Measurements from ENCODE around the gene IL4.

IL4 gene

GRCh38 chr5:132674671-132675506, 1.1 kb downstream of the IL4 start:
- Histone ChIP-seq H3K4me3 (ENCODE audit: low read depth, low read length) (no peak overlapping the region), H3K27ac (no peak overlapping the region), H3K9me3 (ENCODE audit: severe bottlenecking) (no peaks in the 10 kb centered on the region), H3K36me3 (no peaks in the 10 kb centered on the region), H3K27me3 (ENCODE audit: insufficient read depth, low read depth, severe bottlenecking) (no peaks in the 10 kb centered on the region)
- no peak for TF ChIP-seq CTCF (IDR thresholded peaks at IDR 0.05; ENCODE audit: low read depth, low read length)
- DNase-seq = no peak

DNA sequence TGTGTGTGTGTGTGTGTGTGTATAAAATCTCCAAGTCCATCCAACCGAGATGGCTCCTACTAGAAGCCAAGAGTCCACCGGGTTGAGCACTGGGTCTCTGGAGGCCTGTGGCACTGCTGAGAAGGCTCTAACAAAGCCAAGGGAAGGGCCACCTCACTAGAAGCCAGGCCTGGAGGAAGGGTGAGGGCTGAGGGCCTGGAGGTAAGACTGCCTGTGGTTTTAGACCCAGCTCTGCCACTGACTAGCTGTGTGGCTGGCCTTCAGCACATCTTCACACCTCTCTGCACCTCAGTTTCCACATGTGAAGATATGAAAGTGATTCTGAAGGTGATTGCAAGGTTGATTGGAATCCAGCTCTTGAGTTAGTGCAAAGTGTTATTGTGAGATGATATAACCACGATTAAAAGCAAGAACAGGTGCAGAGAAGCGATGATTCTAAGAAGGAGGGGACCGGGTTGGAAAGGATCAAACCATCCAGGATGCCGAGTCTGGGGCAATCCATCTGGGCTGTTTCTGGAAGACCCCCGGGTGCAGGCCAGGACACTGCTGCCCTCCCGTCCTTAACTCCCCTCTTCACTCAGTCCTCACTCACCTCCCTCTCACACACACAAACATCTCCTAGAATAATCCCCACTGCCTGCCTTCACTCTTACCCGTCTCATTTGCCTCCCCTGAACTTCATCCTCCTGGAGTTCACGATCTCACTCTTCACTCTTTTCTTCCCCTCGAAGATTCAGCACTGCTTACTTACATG, 2.3 kb downstream of the IL4 start:
- no peak for DNase-seq
- H3K27ac ChIP-seq = no peak overlapping the region
- TF ChIP-seq CTCF (IDR thresholded peaks at IDR 0.05; ENCODE audit: low read depth, low read length) = no peak

GRCh38 chr5:132677191-132677590, 3.4 kb downstream of the IL4 start:
- peak; percentile 55 for DNase-seq
- Histone ChIP-seq H3K36me3 (no peaks in the 10 kb centered on the region), H3K4me3 (ENCODE audit: low read depth, low read length) (no peak overlapping the region), H3K27ac (no peak overlapping the region), H3K27me3 (ENCODE audit: insufficient read depth, low read depth, severe bottlenecking) (no peaks in the 10 kb centered on the region), H3K9me3 (ENCODE audit: severe bottlenecking) (no peaks in the 10 kb centered on the region)
- TF ChIP-seq CTCF (IDR thresholded peaks at IDR 0.05; ENCODE audit: low read depth, low read length) = peak; percentile 45; the same call in 1 of the 2 replicates

More for the DNA sequence above, 2.3 kb downstream of the IL4 start:
- Histone ChIP-seq H3K9me3 (ENCODE audit: severe bottlenecking) (no peaks in the 10 kb centered on the region), H3K36me3 (no peaks in the 10 kb centered on the region), H3K4me3 (ENCODE audit: low read depth, low read length) (no peak overlapping the region), H3K27me3 (ENCODE audit: insufficient read depth, low read depth, severe bottlenecking) (no peaks in the 10 kb centered on the region)

DNA sequence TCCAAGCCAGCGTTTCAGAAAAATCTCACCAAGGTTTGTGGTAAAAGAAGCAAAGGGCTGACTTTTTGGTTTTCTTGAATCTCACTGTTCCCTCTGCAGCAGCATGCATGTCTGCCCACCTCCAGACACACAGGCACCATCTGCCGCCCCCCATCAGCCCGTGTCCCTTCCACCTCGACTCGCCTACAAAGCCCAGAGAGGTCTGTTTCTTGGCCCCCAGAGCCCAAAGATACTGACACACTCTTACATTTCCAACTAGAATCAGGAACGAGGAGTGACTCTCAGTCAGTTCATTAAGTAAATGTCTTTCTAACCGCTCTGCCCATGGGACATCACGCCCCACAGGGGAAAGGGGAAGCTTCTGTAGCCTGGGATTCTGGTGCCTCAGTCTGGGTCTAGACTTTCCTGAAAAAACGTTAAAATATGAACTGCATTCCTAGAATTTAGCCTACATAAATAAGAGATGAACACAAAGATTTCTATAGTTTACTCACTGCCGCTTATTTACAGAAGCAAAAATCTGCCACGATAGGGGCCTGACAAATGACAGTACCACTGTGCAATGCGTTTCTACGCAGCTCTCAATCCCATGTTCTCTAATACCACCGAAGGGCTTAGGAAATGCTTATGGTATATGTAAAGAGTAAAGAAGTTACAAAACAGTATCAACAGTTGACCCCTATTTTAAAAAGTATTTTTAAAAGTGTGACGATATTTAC, 4.1 kb downstream of the IL4 start:
- no peak overlapping the region for H3K4me3 ChIP-seq (ENCODE audit: low read depth, low read length)
- no peaks in the 10 kb centered on the region for H3K9me3 ChIP-seq (ENCODE audit: severe bottlenecking)
- H3K36me3 ChIP-seq = no peaks in the 10 kb centered on the region
- no peak for TF ChIP-seq CTCF (IDR thresholded peaks at IDR 0.05; ENCODE audit: low read depth, low read length)
- H3K27ac ChIP-seq = no peak overlapping the region
- DNase-seq = no peak
- H3K27me3 ChIP-seq (ENCODE audit: insufficient read depth, low read depth, severe bottlenecking) = no peaks in the 10 kb centered on the region

DNA sequence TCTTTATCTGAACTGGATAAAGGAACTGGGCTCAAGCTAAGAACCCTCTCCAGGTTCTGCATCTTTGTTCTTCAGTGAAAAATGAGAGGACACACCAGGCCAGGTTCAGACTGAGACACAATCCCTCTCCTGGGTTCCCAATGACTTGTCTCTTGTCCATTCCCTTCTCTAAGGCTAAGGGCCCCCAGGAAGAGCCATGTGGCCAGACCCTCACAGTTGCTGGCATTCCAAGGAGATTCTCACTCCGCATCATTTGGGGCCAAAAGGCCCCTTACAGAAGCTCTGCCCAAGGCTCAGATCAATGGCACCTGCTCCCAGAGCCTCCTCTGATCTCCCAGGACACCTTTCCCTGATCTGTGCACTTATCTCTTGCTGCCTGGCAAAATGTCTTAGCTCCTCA, 4.9 kb downstream of the IL4 start:
- Histone ChIP-seq H3K9me3 (ENCODE audit: severe bottlenecking) (no peaks in the 10 kb centered on the region), H3K27me3 (ENCODE audit: insufficient read depth, low read depth, severe bottlenecking) (no peaks in the 10 kb centered on the region), H3K36me3 (no peaks in the 10 kb centered on the region), H3K27ac (no peak overlapping the region), H3K4me3 (ENCODE audit: low read depth, low read length) (no peak overlapping the region)
- DNase-seq = no peak
- TF ChIP-seq CTCF (IDR thresholded peaks at IDR 0.05; ENCODE audit: low read depth, low read length) = no peak
